ENCODE data around the gene WWOX. TPM values are rescaled to one million over a fixed set of nuclear protein-coding genes. Genes with fewer than 3 reads are reported as not detected.

The WWOX gene
- total and polyA plus RNA-seq, 2 experiments from 2014 or later = 22.1 to 123 TPM

GRCh38 chr16:78681743-78682142 lies 582.3 kb downstream of the WWOX start:
- DNase-seq (ENCODE audit: low read depth in 1 of 2, low spot score in 1 of 2) = no peak
- no peak overlapping the region for H3K4me3 ChIP-seq
- no peak overlapping the region for H3K27ac ChIP-seq
- no peaks in the 10 kb centered on the region for H3K36me3 ChIP-seq
- no peaks in the 10 kb centered on the region for H3K9me3 ChIP-seq (ENCODE audit: low read depth)
- H3K4me1 ChIP-seq (ENCODE audit: low read depth) = no peaks in the 10 kb centered on the region
- no peaks in the 10 kb centered on the region for H3K27me3 ChIP-seq
- no peak for TF ChIP-seq CTCF (IDR thresholded peaks at IDR 0.05; ENCODE audit: low read depth, low read length)

- Histone ChIP-seq H3K4me1 (ENCODE audit: low read depth) (no peaks in the 10 kb centered on the region), H3K9me3 (ENCODE audit: low read depth) (no peaks in the 10 kb centered on the region), H3K27ac (no peak overlapping the region), H3K4me3 (no peak overlapping the region), H3K36me3 (no peaks in the 10 kb centered on the region), H3K27me3 (no peaks in the 10 kb centered on the region)
- peak in 1 of 2 donors; percentile 97 for DNase-seq (ENCODE audit: low read depth in 1 of 2, low spot score in 1 of 2)
- no peak for TF ChIP-seq CTCF (IDR thresholded peaks at IDR 0.05; ENCODE audit: low read depth, low read length)
Observed at GRCh38 chr16:78684030-78684611, 584.7 kb downstream of the WWOX start.

GRCh38 chr16:78684655-78685375 lies 585.4 kb downstream of the WWOX start:
- Histone ChIP-seq H3K9me3 (ENCODE audit: low read depth) (no peaks in the 10 kb centered on the region), H3K4me3 (no peak overlapping the region), H3K27me3 (no peaks in the 10 kb centered on the region), H3K36me3 (no peaks in the 10 kb centered on the region), H3K27ac (no peak overlapping the region), H3K4me1 (ENCODE audit: low read depth) (no peaks in the 10 kb centered on the region)
- TF ChIP-seq CTCF (IDR thresholded peaks at IDR 0.05; ENCODE audit: low read depth, low read length) = no peak
- DNase-seq (ENCODE audit: low read depth in 1 of 2, low spot score in 1 of 2) = peak in 1 of 2 donors; percentile 22

- Histone ChIP-seq H3K4me3 (no peak overlapping the region), H3K4me1 (ENCODE audit: low read depth) (no peaks in the 10 kb centered on the region), H3K27ac (no peak overlapping the region), H3K36me3 (no peaks in the 10 kb centered on the region), H3K27me3 (no peaks in the 10 kb centered on the region), H3K9me3 (ENCODE audit: low read depth) (no peaks in the 10 kb centered on the region)
- no peak for TF ChIP-seq CTCF (IDR thresholded peaks at IDR 0.05; ENCODE audit: low read depth, low read length)
- peak in 1 of 2 donors; percentile 29 for DNase-seq (ENCODE audit: low read depth in 1 of 2, low spot score in 1 of 2)
Observed at GRCh38 chr16:78686601-78687000, 587.1 kb downstream of the WWOX start.

- TF ChIP-seq CTCF (IDR thresholded peaks at IDR 0.05; ENCODE audit: low read depth, low read length) = no peak
- no peaks in the 10 kb centered on the region for H3K9me3 ChIP-seq (ENCODE audit: low read depth)
- no peaks in the 10 kb centered on the region for H3K27me3 ChIP-seq
- DNase-seq (ENCODE audit: low read depth in 1 of 2, low spot score in 1 of 2) = peak in 1 of 2 donors; percentile 41
- no peaks in the 10 kb centered on the region for H3K4me1 ChIP-seq (ENCODE audit: low read depth)
- no peak overlapping the region for H3K27ac ChIP-seq
- no peaks in the 10 kb centered on the region for H3K36me3 ChIP-seq
- no peak overlapping the region for H3K4me3 ChIP-seq
Observed at GRCh38 chr16:78689028-78689427, 589.6 kb downstream of the WWOX start.
